ENCODE data around the gene RPLP2. TPM values are rescaled to one million over a fixed set of nuclear protein-coding genes. Genes with fewer than 3 reads are reported as not detected.

The RPLP2 gene
- total RNA-seq, 1 donor from 2014 or later = 1,651 TPM

- Mint-ChIP-seq H3K9me3 (no peaks in the 10 kb centered on the region), H3K27ac (no peak overlapping the region), H3K4me3 (no peak overlapping the region), H3K4me1 (peaks cover 12% of the 10 kb centered on the region), H3K36me3 (peaks cover 3% of the 10 kb centered on the region), H3K27me3 (ENCODE audit: low read depth) (no peaks in the 10 kb centered on the region)
- TF ChIP-seq CTCF (IDR thresholded peaks at IDR 0.05; ENCODE audit: unreplicated experiment) = no peak
- DNase-seq (ENCODE audit: low spot score in 2 of 2, unreplicated experiment in 2 of 2) = no peak
Measured at GRCh38 chr11:782264-783174, 27.2 kb upstream of the RPLP2 start.

- Mint-ChIP-seq H3K9me3 (no peaks in the 10 kb centered on the region), H3K36me3 (peaks cover 3% of the 10 kb centered on the region), H3K4me1 (peaks cover 12% of the 10 kb centered on the region), H3K4me3 (peak overlapping the region; percentile 11), H3K27ac (peak overlapping the region; percentile 68), H3K27me3 (ENCODE audit: low read depth) (no peaks in the 10 kb centered on the region)
- peak; percentile 72 to 81 for DNase-seq (ENCODE audit: low spot score in 2 of 2, unreplicated experiment in 2 of 2)
- TF ChIP-seq CTCF (IDR thresholded peaks at IDR 0.05; ENCODE audit: unreplicated experiment) = peak; percentile 45
Measured at GRCh38 chr11:783581-784015, 26.2 kb upstream of the RPLP2 start.

- Mint-ChIP-seq H3K36me3 (peaks cover 6% of the 10 kb centered on the region), H3K27me3 (ENCODE audit: low read depth) (peaks cover 4% of the 10 kb centered on the region), H3K27ac (no peak overlapping the region), H3K9me3 (no peaks in the 10 kb centered on the region), H3K4me3 (no peak overlapping the region), H3K4me1 (peaks cover 12% of the 10 kb centered on the region)
- TF ChIP-seq CTCF (IDR thresholded peaks at IDR 0.05; ENCODE audit: unreplicated experiment) = no peak
- DNase-seq (ENCODE audit: low spot score in 2 of 2, unreplicated experiment in 2 of 2) = no peak
Measured at GRCh38 chr11:786235-787083, 23.3 kb upstream of the RPLP2 start.

DNA sequence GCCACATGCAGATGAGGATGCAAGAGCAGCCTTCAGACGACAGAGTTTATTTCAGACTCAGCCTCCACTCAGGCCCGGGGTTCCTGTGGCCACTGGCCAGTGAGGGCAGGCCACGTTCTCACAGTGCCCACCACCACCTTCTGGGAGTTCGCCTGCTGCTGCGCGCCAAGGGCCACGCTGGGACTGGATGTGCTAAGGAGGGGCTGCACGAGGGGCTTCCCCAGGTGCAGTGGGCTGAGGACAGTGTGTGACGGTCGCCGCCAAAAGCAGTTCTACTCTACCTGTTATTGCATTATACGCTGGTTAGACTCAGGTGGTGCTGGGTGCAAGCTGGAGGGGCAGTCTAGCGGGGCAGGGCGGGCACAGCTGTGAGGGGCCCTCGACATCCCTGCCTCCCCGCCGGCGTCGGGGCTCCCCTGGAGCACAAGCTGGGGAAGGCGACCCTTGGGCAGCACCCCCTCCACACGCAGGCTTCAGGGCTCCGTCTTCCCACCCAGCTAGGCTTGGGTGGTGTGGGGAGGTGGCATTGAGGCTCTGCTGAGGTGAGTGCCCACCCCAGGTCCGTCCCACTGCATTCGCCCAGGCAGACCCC lies 22.6 kb upstream of the RPLP2 start:
- peaks cover 4% of the 10 kb centered on the region for H3K27me3 Mint-ChIP-seq (ENCODE audit: low read depth)
- peaks cover 12% of the 10 kb centered on the region for H3K4me1 Mint-ChIP-seq
- no peak overlapping the region for H3K4me3 Mint-ChIP-seq
- H3K36me3 Mint-ChIP-seq = peaks cover 6% of the 10 kb centered on the region
- no peak for TF ChIP-seq CTCF (IDR thresholded peaks at IDR 0.05; ENCODE audit: unreplicated experiment)
- no peak overlapping the region for H3K27ac Mint-ChIP-seq
- H3K9me3 Mint-ChIP-seq = no peaks in the 10 kb centered on the region
- DNase-seq (ENCODE audit: low spot score in 2 of 2, unreplicated experiment in 2 of 2) = no peak

DNA sequence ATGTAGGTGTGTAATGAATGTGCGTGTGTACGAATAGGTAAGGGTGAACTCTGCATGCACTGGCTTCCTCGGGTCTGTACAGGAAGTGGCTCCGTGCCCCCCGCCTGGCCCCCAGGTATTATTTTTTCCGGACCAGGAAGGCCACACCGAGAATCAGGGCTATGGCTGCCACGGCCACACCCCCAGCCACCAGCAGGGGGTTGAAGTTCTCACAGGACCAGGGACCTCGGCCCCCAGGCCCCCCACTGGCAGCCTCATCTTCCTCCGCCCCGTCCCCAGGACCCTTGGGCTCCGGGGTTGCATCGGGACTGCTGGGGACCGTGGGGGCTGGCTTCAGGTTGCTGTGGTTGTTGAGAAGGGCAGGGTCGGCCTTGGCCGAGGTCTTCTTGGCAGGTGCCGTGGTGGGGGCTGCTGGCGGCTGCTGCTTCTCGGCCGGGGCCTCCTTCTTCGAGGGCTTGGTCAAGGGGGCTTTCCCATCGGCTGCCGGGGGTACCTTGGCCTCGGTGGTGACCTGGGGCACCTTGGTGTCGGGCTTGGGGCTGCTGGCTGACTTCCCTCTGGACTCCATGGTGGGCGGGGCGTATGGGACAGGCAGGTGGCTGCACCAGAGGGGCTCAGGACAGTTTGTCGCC lies 21.6 kb upstream of the RPLP2 start:
- Mint-ChIP-seq H3K36me3 (peaks cover 6% of the 10 kb centered on the region), H3K27ac (no peak overlapping the region), H3K9me3 (no peaks in the 10 kb centered on the region), H3K4me3 (no peak overlapping the region), H3K27me3 (ENCODE audit: low read depth) (peaks cover 4% of the 10 kb centered on the region), H3K4me1 (peaks cover 8% of the 10 kb centered on the region)
- TF ChIP-seq CTCF (IDR thresholded peaks at IDR 0.05; ENCODE audit: unreplicated experiment) = no peak
- DNase-seq (ENCODE audit: low spot score in 2 of 2, unreplicated experiment in 2 of 2) = no peak
